ENCODE data around the gene SMARCA5.
A peak's percentile ranks its signal among the peaks of the same experiment; 100 is the strongest.
"Not testable (repeated sequence)": the region's sequence is repeated elsewhere in the genome, so short reads cannot be mapped to it uniquely, and the experiment has no call there.

The SMARCA5 gene

DNA sequence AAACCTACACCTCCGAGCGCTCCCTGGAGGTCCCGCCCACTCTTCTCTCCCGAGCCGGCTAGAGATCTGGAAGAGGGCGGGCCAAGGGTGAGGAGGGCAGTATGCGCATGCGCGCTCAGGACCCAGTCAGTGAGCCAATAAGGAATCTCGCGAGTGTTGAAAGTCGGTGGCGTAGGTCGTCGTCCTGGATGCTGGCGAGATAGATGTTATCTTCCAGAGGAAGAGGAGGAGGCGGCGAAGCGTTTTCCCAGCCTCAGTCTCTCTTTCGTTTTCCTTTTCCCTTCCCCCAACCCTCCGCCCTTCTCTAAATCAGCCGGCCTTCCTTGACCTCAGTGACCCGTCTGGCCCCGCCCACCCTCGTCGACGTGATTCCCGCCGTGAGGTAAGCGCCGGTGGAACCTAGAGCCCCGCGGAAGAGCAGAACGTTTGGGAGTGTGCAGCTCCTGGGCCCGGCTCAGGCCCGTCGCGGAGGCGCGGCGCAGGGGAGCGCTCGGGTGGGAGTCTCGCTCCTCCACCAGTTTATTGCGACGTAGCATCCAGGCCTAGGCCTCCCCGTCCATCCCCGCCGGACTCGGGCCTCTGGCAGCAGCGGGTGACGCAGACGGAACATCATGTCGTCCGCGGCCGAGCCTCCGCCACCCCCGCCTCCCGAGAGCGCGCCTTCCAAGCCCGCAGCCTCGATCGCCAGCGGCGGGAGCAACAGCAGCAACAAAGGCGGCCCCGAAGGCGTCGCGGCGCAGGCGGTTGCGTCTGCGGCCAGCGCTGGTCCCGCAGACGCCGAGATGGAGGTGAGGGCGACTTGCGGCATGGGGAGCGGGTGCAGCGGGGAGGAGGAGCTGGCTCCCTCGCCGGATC is at the start of gene SMARCA5:
Gene SMARCA5 (plus strand): TSS at position 389 of the 855 bp plus-strand sequence. CDS start 223 bp downstream, at position 612.
- DNase-seq = peak; percentile 98

GRCh38 chr4:143473334-143474126 is 40.0 kb upstream of the SMARCA5 start:
- no peak for DNase-seq

GRCh38 chr4:143477487-143477886 is 36.0 kb upstream of the SMARCA5 start:
- no peak for DNase-seq

DNA sequence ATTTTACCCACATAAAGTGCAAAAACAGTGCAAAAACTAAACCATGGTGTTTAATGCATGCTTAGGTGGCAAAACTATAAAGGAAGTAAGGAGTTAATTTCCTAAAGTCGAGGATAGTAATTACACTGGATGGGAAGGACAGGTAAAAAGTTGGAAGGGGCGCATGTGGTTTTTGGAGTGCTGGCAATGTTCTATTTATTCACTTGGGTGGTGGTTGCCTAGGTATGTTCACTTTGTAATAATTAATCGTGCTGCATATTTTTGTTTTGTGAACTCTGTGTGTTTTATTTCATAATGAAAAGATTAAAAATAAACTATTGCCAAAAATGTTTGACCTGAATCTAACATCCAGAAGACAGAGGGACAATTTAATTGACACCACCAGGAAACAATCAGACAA is 32.1 kb upstream of the SMARCA5 start:
- DNase-seq = no peak

DNA sequence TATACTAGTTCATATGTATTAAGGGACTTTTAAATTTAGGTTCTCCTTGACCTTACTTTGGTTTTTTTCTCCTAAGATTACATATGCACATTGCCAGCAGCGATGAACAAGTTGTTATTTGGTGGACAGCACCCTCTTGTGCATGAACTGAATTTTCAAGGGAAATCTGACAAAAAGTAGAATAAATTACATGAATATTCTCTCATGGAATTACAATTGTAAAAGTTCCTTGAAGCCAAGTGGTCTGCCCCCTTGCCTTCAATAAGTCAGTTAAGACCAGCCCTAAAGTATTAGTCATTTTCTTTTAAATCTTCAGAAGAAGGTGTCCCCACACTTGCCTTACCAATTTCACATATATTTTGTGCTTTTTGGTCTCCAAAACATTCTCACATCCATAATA is 30.7 kb upstream of the SMARCA5 start:
- DNase-seq = no peak

GRCh38 chr4:143486314-143486713 is 27.2 kb upstream of the SMARCA5 start:
- DNase-seq = no peak

GRCh38 chr4:143488687-143489086 is 24.8 kb upstream of the SMARCA5 start:
- DNase-seq = no peak

DNA sequence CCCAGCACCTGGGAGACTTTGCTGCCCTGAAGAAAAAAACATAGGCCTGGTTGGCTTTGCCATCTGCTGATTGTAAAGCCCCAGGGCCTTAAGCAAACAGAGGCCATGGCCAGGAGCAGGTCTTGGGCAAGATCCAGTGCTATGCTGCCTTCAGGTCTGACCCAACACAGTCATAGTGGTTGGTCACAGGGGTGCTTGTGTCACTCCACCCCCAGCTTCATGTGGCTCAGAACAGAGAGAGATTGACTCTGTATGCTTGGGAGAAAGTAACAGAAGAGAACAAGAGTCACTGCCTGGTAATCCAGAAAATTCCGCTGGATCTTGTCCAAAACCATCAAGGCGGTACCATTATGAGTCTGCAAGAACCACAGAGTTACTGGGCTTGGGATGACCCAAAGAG is 24.4 kb upstream of the SMARCA5 start:
- no peak for DNase-seq

- DNase-seq = no peak
Measured at GRCh38 chr4:143498021-143498420, 15.5 kb upstream of the SMARCA5 start.

- peak; percentile 83 for DNase-seq
Measured at GRCh38 chr4:143502231-143502630, 11.3 kb upstream of the SMARCA5 start.

- DNase-seq = no peak
Measured at GRCh38 chr4:143506031-143506430, 7.5 kb upstream of the SMARCA5 start.

- no peak for DNase-seq
Measured at GRCh38 chr4:143511906-143512305, 1.6 kb upstream of the SMARCA5 start.

DNA sequence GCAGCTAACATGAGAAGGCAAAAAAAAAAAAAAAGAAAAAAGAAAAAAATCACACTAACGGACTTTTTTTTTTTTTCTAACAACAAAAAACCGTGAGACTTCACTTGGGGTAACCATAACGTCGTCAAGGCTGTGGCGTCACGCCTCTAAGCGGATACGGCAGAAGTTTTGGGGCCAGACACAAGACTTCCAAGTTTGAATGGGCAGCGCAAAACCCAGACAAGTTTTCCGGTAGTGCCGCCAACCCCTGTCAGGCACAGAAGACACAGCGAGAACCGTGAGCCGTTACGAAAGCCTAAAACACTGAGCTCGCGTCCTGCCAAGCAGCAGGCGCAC is 556 bp upstream of the SMARCA5 start:
- DNase-seq = no peak

DNA sequence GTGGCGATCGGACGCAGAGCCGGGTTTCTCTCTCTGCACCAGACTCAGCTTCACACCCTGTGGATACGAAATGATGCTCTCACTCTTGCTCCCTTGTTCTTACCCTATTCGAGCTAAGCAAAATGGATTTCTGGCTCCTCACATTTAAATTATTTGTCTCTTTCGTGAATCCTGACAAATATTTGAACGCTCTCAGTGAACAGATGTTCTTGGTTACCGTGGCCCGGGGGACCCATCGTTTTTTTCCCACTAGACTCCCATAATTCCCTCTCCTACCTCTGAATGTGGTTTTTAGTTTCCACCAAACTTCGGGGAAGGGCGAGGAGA is 630 bp downstream of the SMARCA5 start:
- DNase-seq = no peak

DNA sequence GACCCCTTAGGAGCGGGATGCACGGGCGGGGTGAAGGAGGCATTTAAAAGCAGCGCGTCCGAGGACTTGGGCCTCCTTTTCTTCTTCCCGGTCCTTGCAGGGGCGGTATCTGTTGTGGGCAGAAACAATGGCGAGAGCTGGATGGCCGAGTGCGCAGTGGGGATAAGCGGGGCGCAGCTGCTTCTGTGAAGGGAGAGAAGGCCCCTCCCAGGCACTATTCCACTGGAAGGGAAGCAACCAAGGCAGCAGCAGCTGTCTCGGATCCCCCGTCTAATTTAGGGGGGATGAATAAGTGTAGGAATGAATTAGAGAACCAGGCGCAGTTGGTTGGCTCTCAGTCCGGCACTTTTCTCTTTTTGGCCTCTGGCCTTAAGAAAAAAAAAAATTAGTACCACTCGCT is 995 bp downstream of the SMARCA5 start:
- no peak for DNase-seq

- no peak for DNase-seq
Measured at GRCh38 chr4:143514901-143515300, 1.4 kb downstream of the SMARCA5 start.

GRCh38 chr4:143515905-143516304 is 2.4 kb downstream of the SMARCA5 start:
- DNase-seq = no peak

DNA sequence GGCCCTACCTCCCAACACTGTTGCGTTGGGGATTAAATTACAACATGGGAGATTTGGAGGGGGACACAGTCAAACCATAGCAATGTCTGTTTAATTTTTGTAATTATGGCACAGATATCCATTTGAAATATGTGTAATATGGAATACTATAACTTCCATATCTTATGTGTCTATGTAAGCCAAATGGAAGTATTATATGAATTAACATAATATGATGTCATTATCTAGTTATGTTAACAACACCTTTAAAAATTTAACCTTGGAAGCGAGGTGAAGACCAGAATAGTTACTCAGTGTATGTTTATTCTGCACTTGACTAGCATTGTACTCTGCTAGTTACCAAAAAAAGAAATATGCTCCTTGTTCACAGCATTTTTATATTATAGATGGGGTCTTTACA is 4.3 kb downstream of the SMARCA5 start:
- DNase-seq = no peak

DNA sequence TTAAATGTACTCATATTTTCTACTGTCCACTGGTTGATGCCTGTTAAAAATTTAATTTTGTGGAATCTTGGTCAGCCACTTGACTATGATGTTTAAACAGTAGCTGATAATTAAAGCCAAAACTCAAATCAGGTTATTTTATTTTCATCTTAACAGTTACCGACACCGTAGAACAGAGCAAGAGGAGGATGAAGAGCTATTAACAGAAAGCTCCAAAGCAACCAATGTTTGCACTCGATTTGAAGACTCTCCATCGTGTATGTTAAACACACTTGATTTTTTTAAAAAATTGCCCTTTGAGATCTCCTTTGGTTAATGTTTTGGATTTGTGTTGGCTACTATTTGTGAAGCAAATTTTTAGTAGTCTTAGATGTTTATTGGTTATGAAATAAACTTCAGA is 10.7 kb downstream of the SMARCA5 start:
- DNase-seq = no peak

- DNase-seq = not testable (repeated sequence)
Measured at GRCh38 chr4:143528046-143528445, 14.5 kb downstream of the SMARCA5 start.

DNA sequence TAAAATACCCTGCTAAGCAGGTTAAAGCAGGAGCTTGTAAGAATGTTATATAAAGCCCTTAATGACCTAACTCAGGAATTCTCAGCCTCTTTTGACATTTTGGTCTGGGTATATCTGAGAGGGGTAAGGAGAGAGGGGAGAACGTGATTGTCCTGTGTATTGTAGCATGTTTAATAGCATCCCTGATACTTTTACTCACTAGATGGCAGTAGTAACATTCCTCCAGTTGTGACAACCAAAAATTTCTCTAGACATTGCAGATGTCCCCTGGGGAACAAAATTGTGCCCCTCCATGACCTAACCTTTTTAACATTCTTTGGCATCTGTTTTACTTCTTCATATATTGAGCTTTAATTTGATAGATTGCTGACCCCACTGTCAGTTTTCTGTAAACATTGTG is 17.9 kb downstream of the SMARCA5 start:
- DNase-seq = no peak

- no peak for DNase-seq
Measured at GRCh38 chr4:143531788-143532491, 18.4 kb downstream of the SMARCA5 start.

DNA sequence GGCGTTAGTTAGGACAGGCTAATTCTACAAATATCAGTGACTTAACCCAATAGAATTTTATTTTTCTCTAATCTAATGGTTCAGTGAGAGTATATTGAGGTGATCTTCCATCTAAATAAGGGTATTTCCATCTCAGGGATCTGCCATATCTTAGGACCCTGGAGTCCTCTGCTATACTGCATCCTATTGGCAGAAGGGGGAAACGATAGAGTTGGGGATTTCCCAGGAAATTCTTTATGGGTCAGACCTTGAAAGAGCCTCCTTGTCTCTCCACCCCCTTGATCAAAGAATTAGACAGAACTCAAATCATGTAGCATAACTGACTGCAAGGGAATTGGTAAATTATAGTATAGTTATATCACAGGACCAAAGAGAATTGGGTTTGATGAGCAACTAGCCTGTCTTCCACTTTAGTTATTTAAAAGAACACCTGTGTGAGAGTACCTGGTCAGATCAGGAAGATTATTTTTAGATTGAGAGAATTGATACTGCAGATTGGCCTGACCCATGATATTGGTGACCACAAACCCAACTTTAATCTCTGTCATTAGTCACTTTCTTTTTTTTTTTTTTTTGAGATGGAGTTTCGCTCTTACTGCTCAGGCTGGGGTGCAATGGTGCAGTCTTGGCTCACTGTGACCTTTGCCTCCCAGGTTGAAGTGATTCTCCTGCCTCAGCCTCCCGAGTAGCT is 25.6 kb downstream of the SMARCA5 start:
- no peak for DNase-seq
